Right lobe of liver (tissue), 6 donors: ENCODE measurements around the gene TAB2. TPM values are rescaled to one million over a fixed set of nuclear protein-coding genes. Genes with fewer than 3 reads are reported as not detected.
A peak's percentile ranks its signal among the peaks of the same experiment; 100 is the strongest.
"Not testable (repeated sequence)": the region's sequence is repeated elsewhere in the genome, so short reads cannot be mapped to it uniquely, and the experiment has no call there.

Experiments
- ATAC-seq, 4 donors: fragments of 200-7000 bp; cut with Tn5 transposase; one replicate each; pipeline ENCODE4 v1.9.1; 2020; ENCODE audit warnings: mild to moderate bottlenecking in 4 of 4, moderate library complexity in 4 of 4
- DNase-seq, 3 donors: peaks; one replicate each; pipeline ENCODE4 v3.0.0-alpha.2; 2020
- H3K27ac ChIP-seq, 3 donors: fragments of 200-600 bp; one replicate each; pipeline ENCODE4 v1.8.0; 2022
- H3K27me3 ChIP-seq, 2 donors: fragments of 200-600 bp; one replicate each; pipeline ENCODE4 v1.8.0; 2022
- H3K36me3 ChIP-seq, 4 donors: fragments of 200-600 bp; sonication (generic) in 1 of 4; one replicate each; pipeline versions ENCODE4 v1.5.1 to v1.8.0; 2017 to 2022; ENCODE audit warnings: control low read depth in 1 of 4
- H3K4me1 ChIP-seq, 4 donors: fragments of 200-600 bp; sonication (generic) in 1 of 4; one replicate each; pipeline versions ENCODE4 v1.5.1 to v1.8.0; 2017 to 2022; ENCODE audit warnings: control low read depth in 1 of 4
- H3K4me3 ChIP-seq, 3 donors: fragments of 200-600 bp; one replicate each; pipeline ENCODE4 v1.8.0; 2022
- H3K9me3 ChIP-seq, 4 donors: fragments of 200-600 bp; sonication (generic) in 1 of 4; one replicate each; pipeline versions ENCODE4 v1.5.1 to v1.8.0; 2017 to 2022; ENCODE audit warnings: control low read depth in 1 of 4
- CTCF ChIP-seq, 4 donors: fragments of 200-600 bp in 3 of 4; fragments of 450-650 bp in 1 of 4; IDR thresholded peaks; one replicate each; pipeline versions ENCODE4 v1.5.1 to v1.8.0; 2016 to 2022; ENCODE audit warnings: antibody characterized with exemption in 4 of 4, mild to moderate bottlenecking in 2 of 4
- POLR2A ChIP-seq: fragments of 450-650 bp; IDR thresholded peaks from one replicate; pipeline ENCODE4 v1.6.1; 2017; ENCODE audit warnings: antibody characterized with exemption, mild to moderate bottlenecking
- WGBS: methylation state at CpG from one replicate; pipeline ENCODE4 v1.1.6; 2018; ENCODE audit warnings: low coverage, low lambda C conversion rate; ENCODE audit not compliant: insufficient coverage; ENCODE audit errors: missing lambda C conversion rate; 5-methylcytosine and 5-hydroxymethylcytosine counted together
- intact Hi-C, 2 donors: fragments of 100-400 bp; cut with DNase I; formaldehyde crosslinking; loops; one replicate each; pipeline versions ENCODE4 v1.11.2 to v1.14.1; 2022
- total RNA-seq, 6 experiments: library from RNA; depleted of rRNA in 2 of 6; stranded (reverse); fragments of >200 nt in 2 of 6; fragmentation: NEBNext Ultra II Directional in 3 of 6; extraction: Animal tissue kit (Norgen Biotek cat#: 25700) in 3 of 6; gene quantifications; one replicate each; pipeline versions ENCODE4 v1.1.0 to v1.2.4, GENCODE V29; 2016 to 2023
- donor health status: DM: no; HTN: yes; CAD: no.
- donor health status: DM: no; HTN: no; CAD: no.
- donor health status: DM: no; HTN: no; CAD: no.
- donor health status: DM: no; HTN: yes; CAD: no.
- donor health status: DM: no; HTN: yes; CAD: no.

The TAB2 gene
- total RNA-seq, 6 experiments from 2014 or later, result 25.5 to 33.1 (median 30.2) TPM

- intact Hi-C loops, result no loop called here
- no peak for DNase-seq
- no peaks in the 10 kb centered on the region for H3K36me3 ChIP-seq
- H3K27me3 ChIP-seq, result no peaks in the 10 kb centered on the region
- ATAC-seq, result no peak
- H3K4me1 ChIP-seq, result no peaks in the 10 kb centered on the region
- H3K9me3 ChIP-seq, result no peaks in the 10 kb centered on the region
- 40% methylated on average over 1 of the region's 9 CpGs for WGBS
- TF ChIP-seq POLR2A (no peak), CTCF (IDR thresholded peaks at IDR 0.05) (no peak)
- no peak overlapping the region for H3K27ac ChIP-seq
- no peak overlapping the region for H3K4me3 ChIP-seq
Observed at GRCh38 chr6:149441740-149442139, 124.2 kb downstream of the TAB2 start.

GRCh38 chr6:149443411-149444181 is 126.1 kb downstream of the TAB2 start:
- Histone ChIP-seq H3K27me3 (no peaks in the 10 kb centered on the region), H3K36me3 (no peaks in the 10 kb centered on the region), H3K4me3 (no peak overlapping the region), H3K27ac (no peak overlapping the region), H3K4me1 (no peaks in the 10 kb centered on the region), H3K9me3 (no peaks in the 10 kb centered on the region)
- DNase-seq (peak in 1 of 3 donors; percentile 37), ATAC-seq (peak; percentile 42 to 76 (median 60))
- intact Hi-C loops, result no loop called here
- 62% methylated on average over 8 of the region's 8 CpGs for WGBS
- no peak for TF ChIP-seq POLR2A
- no peak for TF ChIP-seq CTCF (IDR thresholded peaks at IDR 0.05)

GRCh38 chr6:149444360-149445094 is 127.0 kb downstream of the TAB2 start:
- WGBS, result 0% methylated on average over 1 of the region's 3 CpGs
- H3K36me3 ChIP-seq, H3K4me3 ChIP-seq, H3K9me3 ChIP-seq, intact Hi-C loops, H3K27me3 ChIP-seq, H3K27ac ChIP-seq, H3K4me1 ChIP-seq: not testable (repeated sequence)
- ATAC-seq (peak; percentile 20 to 90 (median 50)), DNase-seq (peak in 1 of 3 donors; percentile 22)

GRCh38 chr6:149445095-149445466 is 127.6 kb downstream of the TAB2 start:
- intact Hi-C loops, result no loop called here
- TF ChIP-seq CTCF (IDR thresholded peaks at IDR 0.05) (no peak), POLR2A (no peak)
- Histone ChIP-seq H3K9me3 (no peaks in the 10 kb centered on the region), H3K4me3 (no peak overlapping the region), H3K27me3 (no peaks in the 10 kb centered on the region), H3K4me1 (no peaks in the 10 kb centered on the region), H3K27ac (no peak overlapping the region), H3K36me3 (no peaks in the 10 kb centered on the region)
- ATAC-seq (peak in 1 of 4 donors; percentile 12), DNase-seq (peak in 1 of 3 donors; percentile 42)
- no CpG with 5 or more reads among the region's 6 CpGs for WGBS

- intact Hi-C loops, result no loop called here
- Histone ChIP-seq H3K27me3 (no peaks in the 10 kb centered on the region), H3K4me3 (no peak overlapping the region), H3K27ac (no peak overlapping the region), H3K9me3 (no peaks in the 10 kb centered on the region), H3K4me1 (no peaks in the 10 kb centered on the region), H3K36me3 (no peaks in the 10 kb centered on the region)
- DNase-seq (peak in 1 of 3 donors; percentile 22), ATAC-seq (no peak)
- 89% methylated on average over 6 of the region's 7 CpGs for WGBS
- TF ChIP-seq POLR2A (no peak), CTCF (IDR thresholded peaks at IDR 0.05) (no peak)
Observed at GRCh38 chr6:149445573-149445972, 128.1 kb downstream of the TAB2 start.
